Mesenteric fat pad (tissue), 1 donor: ENCODE results near the gene EHD4. TPM values are rescaled to one million over a fixed set of nuclear protein-coding genes. Genes with fewer than 3 reads are reported as not detected.

ENCODE experiments used
- DNase-seq: peaks from one replicate; pipeline ENCODE4 v3.0.0-alpha.2; 2020; ENCODE audit warnings: low spot score
- long read RNA-seq: library from polyadenylated mRNA; unstranded; transcript quantifications from one replicate; pipeline ENCODE4 v2.0.0, GENCODE V29; 2020
- total RNA-seq: library from RNA; stranded (reverse); fragmentation: NEBNext Ultra II Directional; extraction: Animal tissue kit (Norgen Biotek cat#: 25700); gene quantifications from one replicate; pipeline ENCODE4 v1.2.1, GENCODE V29; 2021
- donor health status: DM: yes; HTN: yes; CAD: no.

Gene EHD4
- 35.7 TPM for total RNA-seq
- long read RNA-seq, full-length matches to known transcripts, result 122 of 177 reads
- long read RNA-seq, partial matches to known transcripts, result 28 of 177 reads
- long read RNA-seq, other reads (novel, unspliced or antisense), result 27 of 177 reads

GRCh38 chr15:41972253-41973242 is at the start of gene EHD4:
Gene EHD4 (minus strand): TSS chr15:41972557. CDS start chr15:41972494, 63 bp downstream.
- peak; percentile 99 for DNase-seq

- no peak for DNase-seq
Measured at GRCh38 chr15:42021593-42021992, 49.2 kb upstream of the EHD4 start.

DNA sequence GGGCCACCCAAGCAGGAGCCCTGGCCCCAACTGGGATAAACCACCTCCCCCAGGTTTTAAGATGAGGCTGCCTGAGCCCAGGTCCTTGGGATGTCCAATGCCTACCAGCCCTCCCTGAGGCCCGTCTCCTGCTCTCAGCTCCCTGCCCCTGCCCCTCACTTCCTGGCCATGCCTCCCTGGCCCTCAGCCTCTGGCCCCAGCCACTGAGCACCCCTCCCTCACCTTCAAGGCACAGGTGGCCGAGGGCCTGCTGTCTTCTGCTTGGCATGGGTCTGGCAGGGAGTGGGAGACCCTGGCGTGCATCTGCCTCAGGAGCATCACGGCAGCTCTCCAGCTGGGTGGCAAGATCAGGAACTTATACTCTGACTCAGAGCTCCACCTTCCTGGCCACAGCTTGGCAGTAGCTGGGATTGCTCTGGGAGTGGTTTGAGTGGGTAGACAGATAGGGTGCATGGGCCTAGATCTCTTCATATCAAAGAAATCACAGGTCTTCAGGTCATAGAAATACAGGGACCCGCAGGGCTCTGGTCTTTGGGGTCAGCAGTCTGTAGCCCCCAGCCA is 48.4 kb upstream of the EHD4 start, which contains the start of gene PLA2G4E:
TSS of gene PLA2G4E (minus strand) at position 330 of the 561 bp plus-strand sequence. CDS start at position 318, 12 bp downstream.
- no peak for DNase-seq

- no peak for DNase-seq
Measured at GRCh38 chr15:42018306-42019224, 46.2 kb upstream of the EHD4 start.

GRCh38 chr15:42016971-42017370 is 44.6 kb upstream of the EHD4 start:
- DNase-seq, result no peak

DNA sequence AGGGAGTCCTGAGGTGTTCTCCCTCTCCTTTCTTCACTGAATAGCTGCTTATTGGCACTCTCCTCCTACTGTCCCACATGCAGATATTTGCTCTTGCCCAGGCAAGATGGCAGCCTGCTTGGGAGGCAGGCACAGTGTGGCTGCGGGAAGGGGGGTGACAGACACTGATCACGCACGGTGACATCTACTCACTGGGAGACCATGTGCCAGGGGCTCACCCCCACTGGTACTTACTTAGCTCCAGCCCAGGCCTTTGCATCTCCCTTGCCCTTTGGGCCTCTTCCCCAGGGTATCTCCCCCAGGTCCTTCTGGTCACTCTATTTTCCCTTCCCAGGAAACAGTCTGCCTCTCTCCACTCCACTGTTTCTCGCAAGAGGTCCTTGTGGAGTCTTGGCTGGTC is 42.0 kb upstream of the EHD4 start:
- DNase-seq, result no peak

DNA sequence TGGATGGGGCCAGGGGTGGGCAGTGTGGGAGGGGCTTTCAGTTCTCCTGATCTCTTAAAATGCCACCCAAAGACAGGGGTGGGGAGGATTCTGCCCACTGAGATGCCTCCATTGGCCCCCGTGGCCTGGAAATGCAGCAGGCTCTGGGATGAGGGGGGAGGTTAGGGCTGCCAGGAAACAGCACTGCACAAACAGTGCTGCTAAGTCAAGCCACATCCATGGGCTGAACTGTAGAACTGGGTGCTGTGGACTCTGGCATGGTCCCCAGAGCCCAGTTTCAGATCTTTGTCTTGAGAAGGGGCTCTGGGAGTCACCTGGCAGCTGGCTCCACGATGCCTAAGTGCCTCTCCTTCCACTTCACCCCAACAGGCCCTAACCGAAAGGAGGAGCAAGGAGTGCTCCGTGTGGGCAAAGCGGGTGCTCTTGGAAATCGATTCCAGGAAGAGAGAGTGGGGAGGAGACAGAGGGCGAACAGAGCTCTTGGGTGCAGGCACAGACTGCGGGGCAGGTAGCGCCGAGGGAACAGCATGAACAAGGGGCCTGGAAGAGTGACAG is 40.6 kb upstream of the EHD4 start:
- DNase-seq, result no peak

DNA sequence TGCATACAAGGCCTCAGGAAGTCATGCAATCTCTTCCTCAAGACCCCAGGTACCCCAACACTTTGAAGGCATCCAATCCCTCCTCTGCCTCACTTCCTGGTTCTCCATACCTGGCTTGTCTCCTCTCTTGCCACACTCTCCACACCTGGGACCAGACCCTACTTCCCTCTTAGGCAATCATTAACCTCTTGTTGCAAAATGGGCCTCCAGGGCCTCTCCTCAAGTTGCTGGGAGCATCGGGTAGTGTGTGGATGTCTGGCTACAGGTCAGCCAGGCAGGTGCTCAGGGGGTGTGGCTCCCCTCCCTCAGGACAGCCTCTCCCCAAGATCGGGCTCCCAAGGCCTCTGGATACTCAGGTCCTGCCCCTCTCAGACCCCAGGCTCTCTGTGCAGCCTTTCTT is 39.9 kb upstream of the EHD4 start:
- no peak for DNase-seq

DNA sequence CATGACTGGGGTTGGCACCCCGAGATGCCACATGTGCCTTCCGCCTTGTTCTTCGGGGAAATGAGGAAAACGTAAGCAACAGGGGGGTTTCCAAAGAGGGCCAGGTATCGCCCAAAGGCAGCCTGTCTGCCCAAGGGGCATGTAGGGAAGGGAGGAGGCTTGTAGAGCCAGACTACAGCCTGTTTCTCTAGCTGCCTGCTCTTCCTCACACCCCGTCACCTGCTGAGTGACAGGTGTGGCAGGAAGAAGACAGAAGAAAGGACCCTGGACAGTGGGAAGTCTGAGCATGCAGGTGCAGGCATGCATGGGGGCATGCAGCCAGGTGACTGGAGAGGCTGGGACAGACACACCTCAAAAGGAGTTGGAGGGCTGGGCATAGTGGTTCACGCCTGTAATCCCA is 38.7 kb upstream of the EHD4 start:
- DNase-seq, result no peak

GRCh38 chr15:42010434-42010833 is 38.1 kb upstream of the EHD4 start:
- no peak for DNase-seq

- no peak for DNase-seq
Measured at GRCh38 chr15:42009474-42009873, 37.1 kb upstream of the EHD4 start.

DNA sequence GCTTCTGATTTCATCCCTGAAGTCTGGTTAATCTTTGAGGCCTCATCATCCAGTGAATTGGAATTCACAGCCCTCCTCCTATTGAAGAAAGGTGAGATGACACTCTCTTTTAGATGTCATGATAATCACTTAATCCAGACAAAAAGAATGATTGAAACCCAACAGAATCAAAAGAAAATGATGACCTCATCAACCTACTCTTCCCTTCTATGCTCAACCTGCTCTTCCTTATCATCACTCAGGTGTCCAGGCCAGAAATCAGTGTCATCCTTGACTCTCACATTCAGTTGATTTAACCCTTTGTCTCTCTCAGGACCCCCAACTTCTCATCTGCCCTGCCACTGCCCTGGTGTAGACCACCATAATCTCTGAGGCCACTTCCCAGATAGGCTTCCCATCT is 36.7 kb upstream of the EHD4 start:
- DNase-seq, result no peak

DNA sequence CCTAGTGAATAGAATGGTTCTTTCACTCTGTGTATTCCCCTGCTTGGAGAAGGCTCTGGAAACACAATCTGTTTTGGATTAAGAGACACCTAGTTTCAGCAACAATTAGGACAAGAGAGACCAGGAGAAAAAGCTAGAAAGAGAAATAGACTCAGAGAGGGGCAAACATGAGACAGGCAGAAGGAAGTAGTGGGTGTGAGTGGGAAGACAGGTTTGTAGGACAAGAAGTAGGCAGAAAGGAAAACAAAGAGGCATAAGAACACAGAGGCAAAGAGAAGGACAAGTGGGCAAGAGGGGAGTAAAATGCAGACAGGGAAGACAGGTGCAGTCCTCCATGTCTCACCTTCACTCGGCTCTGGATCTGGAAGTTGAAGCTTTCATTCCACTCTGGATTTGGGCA is 35.0 kb upstream of the EHD4 start:
- DNase-seq, result no peak

DNA sequence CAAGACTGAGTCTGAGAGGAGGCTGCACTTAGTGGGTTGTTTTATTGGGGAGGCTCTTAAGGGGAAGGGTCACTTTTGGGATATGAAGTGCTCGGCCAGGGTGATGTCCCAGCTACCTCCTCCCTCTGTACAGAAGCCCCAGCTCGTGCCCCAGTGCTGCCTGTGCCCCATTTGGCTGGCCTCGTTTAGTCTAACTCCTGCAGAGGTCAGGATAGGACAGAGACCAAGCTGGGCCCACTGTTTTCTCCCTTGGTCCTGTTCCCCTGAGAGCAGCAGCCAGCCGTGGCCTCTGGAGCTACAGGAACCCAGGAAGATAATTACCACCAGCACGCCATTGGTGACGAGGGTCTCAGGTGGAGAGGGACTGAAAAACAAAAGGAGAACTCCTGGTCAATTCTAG is 30.0 kb upstream of the EHD4 start:
- DNase-seq, result no peak

DNA sequence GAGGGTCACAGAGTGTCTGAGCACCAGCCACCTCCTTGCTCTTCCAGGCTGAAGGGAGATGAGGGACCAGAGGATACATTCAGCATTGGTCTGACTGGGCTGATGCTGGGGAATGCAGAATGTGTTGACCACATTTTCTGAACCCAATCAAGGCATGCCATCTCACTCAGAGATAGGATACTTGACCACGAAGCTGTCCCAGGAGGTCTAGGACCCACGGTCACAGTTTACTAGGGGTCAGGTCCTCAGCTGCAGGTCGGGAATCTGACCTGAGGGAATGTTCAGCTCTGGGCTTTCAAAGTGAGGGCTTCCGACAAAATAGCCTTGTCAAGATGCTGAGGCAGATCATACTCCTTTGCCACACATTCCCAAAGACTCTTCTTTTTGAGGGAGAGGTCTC is 28.9 kb upstream of the EHD4 start:
- no peak for DNase-seq

GRCh38 chr15:41999290-42000285 is 27.2 kb upstream of the EHD4 start:
- no peak for DNase-seq

DNA sequence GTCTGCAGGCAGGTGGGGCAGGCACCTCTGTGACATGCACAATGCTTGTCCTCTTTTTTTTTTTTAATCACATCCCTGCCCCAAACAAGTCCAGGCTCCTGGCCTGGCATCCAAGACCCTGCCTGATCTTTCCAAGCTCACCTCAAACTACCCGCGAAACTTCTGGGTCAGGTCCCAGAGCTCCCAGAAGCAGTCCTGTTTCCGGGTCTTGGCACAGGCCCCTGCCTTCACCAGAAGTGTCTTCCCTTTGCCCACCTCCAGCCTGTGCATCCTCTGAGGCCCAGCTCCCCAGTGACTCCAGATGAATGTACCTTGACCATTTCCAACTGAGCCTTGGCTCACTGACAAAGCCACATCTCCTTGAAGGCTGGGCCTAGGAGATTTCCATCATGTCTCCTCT is 25.5 kb upstream of the EHD4 start:
- no peak for DNase-seq

DNA sequence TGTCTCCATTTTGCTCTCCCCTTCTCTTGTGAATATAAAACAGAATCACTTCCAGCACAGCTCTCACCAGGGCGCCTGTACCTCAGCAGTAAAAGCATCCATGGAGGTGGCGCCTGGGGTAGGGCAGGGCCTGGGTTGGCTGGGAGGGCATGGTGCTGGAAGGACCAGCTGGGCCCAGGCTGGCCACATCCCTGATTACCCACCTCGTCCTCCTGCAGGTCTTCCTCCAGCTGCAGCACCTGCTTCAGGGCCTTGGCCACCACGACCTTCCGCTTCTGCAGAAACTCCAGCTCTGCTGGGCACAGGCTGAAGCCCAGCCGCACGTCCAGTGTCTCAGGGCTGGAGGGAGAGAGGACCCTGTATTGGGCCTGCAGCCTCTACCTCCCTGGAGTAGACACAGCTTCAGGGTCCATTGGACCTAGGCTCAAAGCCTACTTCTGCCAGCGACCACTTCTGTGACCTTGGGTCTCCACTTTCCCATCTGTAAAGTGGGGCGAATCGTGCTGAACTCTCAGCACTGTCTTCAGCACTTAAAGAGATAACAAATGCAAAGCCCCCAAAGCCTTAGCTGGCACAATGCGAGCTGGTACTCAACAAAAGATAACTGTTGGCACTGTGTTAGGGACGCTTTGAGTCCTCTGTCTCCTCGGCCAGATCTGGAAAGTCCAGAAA is 24.7 kb upstream of the EHD4 start:
- DNase-seq, result no peak

- DNase-seq, result no peak
Measured at GRCh38 chr15:41996376-41996775, 24.0 kb upstream of the EHD4 start.
